GM19238 (cell line): ENCODE results near the gene PLCH1.
"Not testable (repeated sequence)": the region's sequence is repeated elsewhere in the genome, so short reads cannot be mapped to it uniquely, and the experiment has no call there.

Experiments
- DNase-seq: peaks from one replicate; pipeline ENCODE4 v3.0.0; 2011; ENCODE audit warnings: low spot score; ENCODE audit not compliant: insufficient read length

PLCH1 gene

DNA sequence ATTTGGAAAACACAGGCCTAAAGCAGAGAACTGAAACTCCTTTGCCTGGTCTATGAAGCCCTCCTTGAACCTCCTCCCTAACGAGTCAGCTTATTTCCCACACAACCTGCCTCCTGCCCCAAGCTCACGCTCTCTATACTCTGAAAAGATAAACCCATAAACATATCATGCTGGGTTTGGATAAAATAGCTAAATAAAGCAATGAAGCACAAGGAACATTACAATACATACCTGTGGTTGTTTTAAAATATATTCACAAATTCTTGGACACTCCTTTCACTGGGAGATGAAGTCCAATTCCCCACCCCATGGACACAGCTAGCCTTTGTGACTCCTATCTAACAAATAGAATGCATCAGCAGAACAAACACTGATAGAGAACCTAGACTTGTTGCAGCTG, 98.2 kb downstream of the PLCH1 start:
- no peak for DNase-seq

GRCh38 chr3:155646128-155646527, 98.7 kb downstream of the PLCH1 start:
- DNase-seq, result no peak

GRCh38 chr3:155643581-155644165, 101.2 kb downstream of the PLCH1 start:
- DNase-seq, result no peak

DNA sequence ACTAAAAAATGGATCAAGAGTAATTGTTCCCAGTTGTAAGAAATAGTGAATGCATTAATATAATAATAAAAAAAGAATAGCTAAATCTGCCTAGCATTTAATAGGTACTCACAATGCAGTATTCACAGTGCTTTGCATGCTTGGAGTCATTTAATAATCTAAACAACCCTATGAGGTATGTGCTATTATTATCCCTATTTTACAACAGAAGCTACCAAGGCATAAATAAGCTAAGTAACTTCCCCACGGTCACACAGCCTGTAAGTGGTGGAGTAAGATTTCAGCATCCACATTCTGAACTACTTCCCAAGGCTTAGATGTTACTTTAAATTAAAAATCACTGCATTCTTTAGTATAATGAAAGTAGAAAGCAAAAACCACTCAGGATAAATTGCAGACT, 102.9 kb downstream of the PLCH1 start:
- no peak for DNase-seq

DNA sequence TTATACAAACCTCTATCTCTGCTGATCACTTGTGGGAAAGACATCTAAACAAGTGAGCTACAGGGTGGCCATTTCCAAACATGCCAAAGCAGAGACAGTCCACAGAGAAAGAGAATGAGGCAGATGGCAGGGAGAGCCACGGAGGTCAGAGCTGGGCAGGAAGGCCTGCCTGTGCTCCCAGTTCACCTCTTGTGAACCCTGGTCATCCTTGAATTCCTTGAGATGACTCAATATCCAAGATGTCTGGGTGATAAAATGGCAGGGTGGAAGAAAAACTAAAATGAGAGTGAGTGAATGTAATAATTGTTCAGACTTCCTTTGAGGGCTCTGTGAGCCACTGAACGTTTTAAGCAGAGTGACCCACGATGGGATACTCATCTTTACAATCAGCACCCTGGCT, 104.8 kb downstream of the PLCH1 start:
- DNase-seq, result no peak

GRCh38 chr3:155639462-155640055, 105.3 kb downstream of the PLCH1 start:
- no peak for DNase-seq

- not testable (repeated sequence) for DNase-seq
These were observed 106.4 kb downstream of the PLCH1 start for GRCh38 chr3:155638461-155638860.

DNA sequence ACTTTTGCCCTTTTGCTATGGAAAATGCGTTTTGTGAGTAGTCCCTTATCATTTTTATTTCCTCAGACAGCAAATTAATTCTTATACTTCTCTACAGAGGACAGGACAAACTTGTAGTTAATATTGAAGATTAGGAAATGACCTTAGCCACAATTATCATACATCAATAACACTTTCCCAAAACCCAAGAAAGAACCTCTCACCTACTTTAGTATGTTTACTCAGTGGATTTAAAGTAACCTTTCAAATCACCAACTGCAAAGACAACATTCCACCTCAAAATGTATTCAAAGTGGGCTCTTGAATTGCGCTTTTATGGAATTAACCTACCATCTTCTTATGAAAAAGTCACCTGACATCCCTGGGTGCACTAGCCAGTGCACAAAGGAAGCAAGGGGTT, 107.3 kb downstream of the PLCH1 start:
- no peak for DNase-seq

- no peak for DNase-seq
These were observed 109.8 kb downstream of the PLCH1 start for GRCh38 chr3:155635056-155635455.

GRCh38 chr3:155634121-155634719, 110.7 kb downstream of the PLCH1 start:
- DNase-seq, result no peak

DNA sequence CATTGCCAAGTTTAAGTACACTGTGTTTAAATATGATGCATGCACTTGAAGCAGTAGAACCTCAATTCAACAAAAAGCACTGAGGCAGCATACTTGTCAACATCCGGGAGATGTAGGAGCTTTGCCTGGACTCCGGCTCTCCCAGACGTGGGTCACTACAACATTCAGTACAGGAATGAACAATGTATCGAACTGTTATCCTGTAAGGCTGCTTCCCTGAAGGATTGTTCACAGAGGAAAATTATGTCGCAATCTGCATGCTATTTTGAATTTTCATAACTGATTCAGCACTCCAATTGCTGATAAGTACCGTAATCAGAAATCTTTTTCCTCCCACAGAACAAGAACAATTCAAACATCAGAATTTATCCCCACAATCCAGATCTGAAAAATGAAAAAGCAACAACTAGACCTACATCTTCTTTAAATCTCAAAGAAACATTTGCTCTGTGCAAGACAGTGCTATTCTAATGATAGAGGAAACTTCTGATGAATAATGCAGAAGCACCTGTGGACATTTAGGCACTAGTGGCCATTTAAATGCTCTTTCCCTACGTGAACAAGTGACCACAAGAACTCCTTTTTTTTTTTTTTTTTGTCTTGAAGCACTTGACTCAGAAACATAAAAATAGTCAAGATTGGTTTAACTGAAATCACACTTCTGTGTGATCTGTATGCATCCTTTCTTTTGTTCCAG, 113.4 kb downstream of the PLCH1 start:
- no peak for DNase-seq

DNA sequence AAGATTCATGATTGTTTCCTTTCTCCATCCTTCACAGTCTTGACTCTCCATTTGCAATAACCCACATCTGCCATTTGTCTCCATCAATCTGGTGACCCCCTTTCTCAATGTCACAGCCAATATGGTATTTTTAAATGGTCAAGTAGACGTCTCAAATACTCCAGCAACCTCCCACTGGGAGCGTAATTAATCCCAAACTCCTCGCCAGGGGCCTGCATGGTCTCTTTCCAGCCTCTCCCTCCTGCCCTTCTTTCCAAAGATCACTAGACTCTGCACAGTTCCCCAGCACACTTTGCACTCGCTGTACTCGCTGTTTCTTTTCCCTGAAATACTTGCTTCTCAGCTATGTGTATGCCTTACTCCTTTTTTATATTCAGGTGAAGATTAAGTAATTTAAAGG, 115.3 kb downstream of the PLCH1 start:
- no peak for DNase-seq

GRCh38 chr3:155629056-155629455, 115.8 kb downstream of the PLCH1 start:
- no peak for DNase-seq

- DNase-seq, result not testable (repeated sequence)
These were observed 122.2 kb downstream of the PLCH1 start for GRCh38 chr3:155622647-155623046.

DNA sequence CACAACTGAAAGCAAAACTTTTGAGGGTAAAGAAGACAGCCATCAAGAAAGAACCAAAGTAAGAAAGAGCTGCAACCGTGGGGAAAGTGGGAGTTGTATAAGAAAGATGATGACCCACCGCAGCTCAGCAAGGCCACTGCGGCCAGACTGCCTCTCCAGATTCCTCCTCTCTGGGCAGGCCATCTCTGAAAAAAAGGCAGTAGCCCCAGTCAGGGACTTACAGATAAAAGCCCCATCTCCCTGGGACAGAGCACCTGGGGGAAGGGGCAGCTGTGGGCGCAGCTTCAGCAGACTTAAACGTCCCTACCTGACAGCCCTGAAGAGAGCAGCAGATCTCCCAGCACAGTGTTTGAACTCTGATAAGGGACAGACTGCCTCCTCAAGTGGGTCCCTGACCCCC, 124.3 kb downstream of the PLCH1 start:
- not testable (repeated sequence) for DNase-seq

DNA sequence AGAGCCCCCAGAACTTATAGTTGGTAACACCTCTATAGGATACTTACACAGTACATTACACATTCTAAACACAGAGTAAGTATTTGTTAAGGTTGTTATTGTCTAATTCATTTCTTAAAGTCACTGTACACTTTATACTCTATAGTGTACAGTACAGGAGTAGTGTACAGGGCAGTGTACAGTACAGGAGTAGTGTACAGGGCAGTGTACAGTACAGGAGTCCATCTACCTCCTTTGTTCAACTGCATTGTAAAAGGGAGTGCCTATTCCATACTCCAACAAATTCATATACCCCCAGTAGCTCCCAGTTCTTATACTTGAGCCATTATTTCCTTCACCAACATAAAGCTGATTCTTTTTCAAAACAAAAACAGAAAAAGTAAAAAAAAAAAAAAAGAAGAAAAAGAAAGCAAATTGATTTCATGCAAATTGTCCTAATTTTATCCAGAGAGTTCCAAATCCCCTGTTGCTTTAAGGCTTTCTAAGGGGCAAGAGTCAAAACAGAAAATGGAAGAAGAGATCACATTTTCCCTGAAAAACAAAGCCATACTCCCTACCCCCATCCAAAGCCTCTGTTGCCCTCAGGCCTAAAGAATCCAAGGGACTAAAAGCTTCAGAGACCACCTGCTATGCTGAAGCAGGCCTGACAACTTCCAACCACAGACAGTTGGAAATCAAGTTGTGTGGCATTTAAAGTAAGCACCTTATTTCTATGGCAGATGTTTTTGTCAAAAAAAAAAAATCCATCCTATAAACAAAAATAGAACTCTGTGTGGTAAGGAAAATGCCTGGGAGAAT, 125.6 kb downstream of the PLCH1 start:
- DNase-seq, result no peak

DNA sequence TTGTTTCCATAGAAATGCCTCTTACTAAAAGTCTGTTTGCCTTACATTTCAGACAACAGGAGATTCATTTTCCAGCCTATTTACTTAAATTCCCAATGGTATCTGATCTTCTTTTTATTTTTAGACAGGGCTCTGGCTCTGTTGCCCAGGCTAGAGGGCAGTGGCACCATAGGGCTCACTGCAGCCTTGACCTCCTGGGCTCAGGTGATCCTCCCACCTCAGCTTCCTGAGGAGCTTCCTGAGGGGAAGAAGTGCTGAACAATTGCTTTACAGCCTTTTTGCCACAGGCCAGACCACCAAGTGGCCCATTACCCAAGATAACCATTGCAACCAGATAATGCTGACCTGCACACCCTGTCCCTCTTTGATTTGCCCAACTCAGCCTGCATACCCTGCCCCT, 126.3 kb downstream of the PLCH1 start:
- DNase-seq, result no peak

- no peak for DNase-seq
These were observed 127.4 kb downstream of the PLCH1 start for GRCh38 chr3:155617346-155617925.

- not testable (repeated sequence) for DNase-seq
These were observed 129.7 kb downstream of the PLCH1 start for GRCh38 chr3:155615141-155615540.

DNA sequence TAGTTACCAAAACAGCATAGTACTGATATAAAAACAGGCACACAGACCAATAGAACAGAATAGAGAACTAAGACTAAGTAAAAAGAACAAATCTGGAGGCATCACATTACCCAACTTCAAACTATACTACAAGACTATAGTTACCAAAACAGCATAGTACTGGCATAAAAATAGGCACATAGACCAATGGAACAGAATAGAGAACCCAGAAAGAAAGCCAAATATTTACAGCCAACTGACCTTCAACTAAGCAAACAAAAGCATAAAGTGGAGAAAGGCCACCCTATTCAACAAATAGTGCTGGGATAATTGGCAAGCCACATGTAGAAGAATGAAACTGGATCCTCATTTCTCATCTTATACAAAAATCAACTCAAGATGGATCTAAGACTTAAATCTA, 130.5 kb downstream of the PLCH1 start:
- DNase-seq, result not testable (repeated sequence)

DNA sequence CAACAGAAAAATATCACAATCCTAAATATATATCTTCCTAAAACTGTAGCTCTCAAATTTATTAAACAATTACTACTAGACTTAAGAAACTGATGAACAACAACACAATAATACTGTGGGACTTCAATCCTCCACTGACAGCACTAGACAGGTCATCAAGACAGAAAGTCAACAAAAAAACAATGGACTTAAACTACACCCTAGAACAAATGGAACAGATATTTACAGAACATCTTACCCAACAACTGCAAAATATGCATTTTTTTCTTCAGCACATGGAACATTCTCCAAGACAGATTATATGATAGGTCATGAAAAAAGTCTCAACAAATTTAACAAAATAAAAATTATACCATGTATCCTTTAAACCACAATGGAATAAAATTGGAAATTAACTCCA, 133.4 kb downstream of the PLCH1 start:
- DNase-seq, result no peak
